ENCODE results near the gene CTNNA2.

CTNNA2 gene

GRCh38 chr2:79547568-79547967, 34.7 kb downstream of the CTNNA2 start:
- no peak for DNase-seq (ENCODE audit: low read depth)
- no peak overlapping the region for H3K4me3 ChIP-seq (ENCODE audit: low read depth, low read length)
- TF ChIP-seq, protein P1, sequence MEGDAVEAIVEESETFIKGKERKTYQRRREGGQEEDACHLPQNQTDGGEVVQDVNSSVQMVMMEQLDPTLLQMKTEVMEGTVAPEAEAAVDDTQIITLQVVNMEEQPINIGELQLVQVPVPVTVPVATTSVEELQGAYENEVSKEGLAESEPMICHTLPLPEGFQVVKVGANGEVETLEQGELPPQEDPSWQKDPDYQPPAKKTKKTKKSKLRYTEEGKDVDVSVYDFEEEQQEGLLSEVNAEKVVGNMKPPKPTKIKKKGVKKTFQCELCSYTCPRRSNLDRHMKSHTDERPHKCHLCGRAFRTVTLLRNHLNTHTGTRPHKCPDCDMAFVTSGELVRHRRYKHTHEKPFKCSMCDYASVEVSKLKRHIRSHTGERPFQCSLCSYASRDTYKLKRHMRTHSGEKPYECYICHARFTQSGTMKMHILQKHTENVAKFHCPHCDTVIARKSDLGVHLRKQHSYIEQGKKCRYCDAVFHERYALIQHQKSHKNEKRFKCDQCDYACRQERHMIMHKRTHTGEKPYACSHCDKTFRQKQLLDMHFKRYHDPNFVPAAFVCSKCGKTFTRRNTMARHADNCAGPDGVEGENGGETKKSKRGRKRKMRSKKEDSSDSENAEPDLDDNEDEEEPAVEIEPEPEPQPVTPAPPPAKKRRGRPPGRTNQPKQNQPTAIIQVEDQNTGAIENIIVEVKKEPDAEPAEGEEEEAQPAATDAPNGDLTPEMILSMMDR (IDR thresholded peaks at IDR 0.05; ENCODE audit: insufficient read depth, low read depth, low read length, missing control alignments): no peak

GRCh38 chr2:79552653-79553052, 39.8 kb downstream of the CTNNA2 start:
- DNase-seq (ENCODE audit: low read depth): no peak
- H3K4me3 ChIP-seq (ENCODE audit: low read depth, low read length): no peak overlapping the region
- TF ChIP-seq, protein P1 (IDR thresholded peaks at IDR 0.05; ENCODE audit: insufficient read depth, low read depth, low read length, missing control alignments): no peak

DNA sequence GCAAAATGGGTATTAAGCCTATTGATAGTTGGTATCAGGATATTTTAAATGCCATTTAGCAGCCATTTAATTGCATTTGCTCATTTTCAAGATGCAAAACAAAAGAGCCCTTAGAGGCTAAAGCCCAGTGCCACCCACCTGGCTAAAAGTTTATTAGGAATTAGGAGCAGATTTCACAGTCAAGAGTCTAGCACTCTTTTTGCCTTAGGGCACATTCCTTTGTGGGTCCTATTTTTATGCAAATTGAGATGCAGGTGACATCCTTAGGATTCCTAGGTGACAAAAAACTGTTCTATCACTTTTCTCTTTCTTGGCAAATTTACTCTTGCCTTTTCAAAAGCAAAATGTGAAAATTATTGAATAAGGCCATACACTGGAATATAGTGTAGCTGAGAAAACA, 42.0 kb downstream of the CTNNA2 start:
- H3K4me3 ChIP-seq (ENCODE audit: low read depth, low read length): no peak overlapping the region
- TF ChIP-seq, protein P1 (IDR thresholded peaks at IDR 0.05; ENCODE audit: insufficient read depth, low read depth, low read length, missing control alignments): no peak
- DNase-seq (ENCODE audit: low read depth): no peak

DNA sequence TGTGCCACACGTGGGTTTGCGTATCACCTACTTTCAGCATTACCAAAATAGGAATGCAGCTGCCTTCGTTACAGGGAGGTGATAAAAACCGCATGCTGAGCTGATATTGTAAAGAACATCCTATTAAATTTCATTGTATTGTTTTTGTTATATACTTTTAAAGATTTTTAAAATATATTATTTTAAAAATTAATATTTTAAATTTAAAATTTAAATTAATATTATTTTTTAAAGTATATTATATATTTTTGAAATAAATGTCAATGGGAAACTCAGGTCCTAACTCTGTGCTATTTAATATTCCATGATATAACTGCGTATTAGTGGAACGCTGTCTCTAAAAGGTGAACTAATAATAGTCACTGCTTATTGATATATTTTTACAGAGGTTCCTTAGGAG, 51.2 kb downstream of the CTNNA2 start:
- H3K4me3 ChIP-seq (ENCODE audit: low read depth, low read length): no peak overlapping the region
- no peak for DNase-seq (ENCODE audit: low read depth)
- TF ChIP-seq, protein P1 (IDR thresholded peaks at IDR 0.05; ENCODE audit: insufficient read depth, low read depth, low read length, missing control alignments): no peak

- TF ChIP-seq, protein P1 (IDR thresholded peaks at IDR 0.05; ENCODE audit: insufficient read depth, low read depth, low read length, missing control alignments): no peak
- no peak for DNase-seq (ENCODE audit: low read depth)
- no peak overlapping the region for H3K4me3 ChIP-seq (ENCODE audit: low read depth, low read length)
Measured at GRCh38 chr2:79569048-79569447, 56.2 kb downstream of the CTNNA2 start.

- DNase-seq (ENCODE audit: low read depth): no peak
- TF ChIP-seq, protein P1 (IDR thresholded peaks at IDR 0.05; ENCODE audit: insufficient read depth, low read depth, low read length, missing control alignments): no peak
- H3K4me3 ChIP-seq (ENCODE audit: low read depth, low read length): no peak overlapping the region
Measured at GRCh38 chr2:79573895-79574674, 61.2 kb downstream of the CTNNA2 start.

GRCh38 chr2:79576451-79576850, 63.6 kb downstream of the CTNNA2 start:
- no peak for DNase-seq (ENCODE audit: low read depth)
- TF ChIP-seq, protein P1 (IDR thresholded peaks at IDR 0.05; ENCODE audit: insufficient read depth, low read depth, low read length, missing control alignments): no peak
- no peak overlapping the region for H3K4me3 ChIP-seq (ENCODE audit: low read depth, low read length)
